Stimulated activated effector memory CD8-positive, alpha-beta T cell treated with anti-CD3 and anti-CD28 coated beads, Interleukin-12 subunit alpha, Interleukin-12 subunit beta, amount 100 ng/mL, for 72 hours (primary cell): ENCODE data around the gene TNFRSF4.

Source experiments
- ATAC-seq: fragments of 150-1000 bp; cut with Tn5 transposase; 2 replicates; pipeline ENCODE4 v1.10.0; 2021
- DNase-seq, 2 donors: peaks; one replicate each; pipeline ENCODE4 v3.0.0; 2021 to 2022; ENCODE audit warnings: low spot score in 2 of 2
- H3K27ac Mint-ChIP-seq: one replicate; pipeline ENCODE4 v1.8.0; 2022; ENCODE audit warnings: mild to moderate bottlenecking, mixed read lengths
- H3K36me3 Mint-ChIP-seq: one replicate; pipeline ENCODE4 v1.8.0; 2022; ENCODE audit warnings: mild to moderate bottlenecking, mixed read lengths
- H3K4me1 Mint-ChIP-seq: one replicate; pipeline ENCODE4 v1.8.0; 2022; ENCODE audit warnings: mixed read lengths
- H3K4me3 Mint-ChIP-seq: one replicate; pipeline ENCODE4 v1.8.0; 2022; ENCODE audit warnings: mild to moderate bottlenecking, mixed read lengths
- H3K9me3 Mint-ChIP-seq: one replicate; pipeline ENCODE4 v1.8.0; 2022; ENCODE audit warnings: mixed read lengths

TNFRSF4 gene

GRCh38 chr1:1169429-1170214 lies 44.3 kb downstream of the TNFRSF4 start:
- no peak for ATAC-seq
- H3K4me3 Mint-ChIP-seq, result no peak overlapping the region
- peaks cover 17% of the 10 kb centered on the region for H3K4me1 Mint-ChIP-seq
- no peak for DNase-seq
- no peaks in the 10 kb centered on the region for H3K9me3 Mint-ChIP-seq
- H3K27ac Mint-ChIP-seq, result no peak overlapping the region
- no peaks in the 10 kb centered on the region for H3K36me3 Mint-ChIP-seq

- no peak overlapping the region for H3K4me3 Mint-ChIP-seq
- H3K36me3 Mint-ChIP-seq, result no peaks in the 10 kb centered on the region
- DNase-seq, result no peak
- H3K4me1 Mint-ChIP-seq, result peaks cover 17% of the 10 kb centered on the region
- H3K27ac Mint-ChIP-seq, result no peak overlapping the region
- ATAC-seq, result no peak
- no peaks in the 10 kb centered on the region for H3K9me3 Mint-ChIP-seq
Observed at GRCh38 chr1:1168451-1169411, 45.2 kb downstream of the TNFRSF4 start.

GRCh38 chr1:1167841-1168450 lies 46.0 kb downstream of the TNFRSF4 start:
- ATAC-seq (no peak), DNase-seq (no peak)
- Mint-ChIP-seq H3K27ac (no peak overlapping the region), H3K4me3 (no peak overlapping the region), H3K4me1 (peaks cover 17% of the 10 kb centered on the region), H3K9me3 (no peaks in the 10 kb centered on the region), H3K36me3 (no peaks in the 10 kb centered on the region)

GRCh38 chr1:1167398-1167821 lies 46.5 kb downstream of the TNFRSF4 start:
- no peaks in the 10 kb centered on the region for H3K36me3 Mint-ChIP-seq
- no peak overlapping the region for H3K4me3 Mint-ChIP-seq
- no peak for DNase-seq
- no peaks in the 10 kb centered on the region for H3K9me3 Mint-ChIP-seq
- no peak for ATAC-seq
- H3K27ac Mint-ChIP-seq, result no peak overlapping the region
- peaks cover 17% of the 10 kb centered on the region for H3K4me1 Mint-ChIP-seq

- Mint-ChIP-seq H3K4me1 (peaks cover 11% of the 10 kb centered on the region), H3K36me3 (no peaks in the 10 kb centered on the region), H3K27ac (no peak overlapping the region), H3K9me3 (no peaks in the 10 kb centered on the region), H3K4me3 (no peak overlapping the region)
- no peak for DNase-seq
- ATAC-seq, result no peak
Observed at GRCh38 chr1:1166642-1167397, 47.1 kb downstream of the TNFRSF4 start.

GRCh38 chr1:1165900-1166421 lies 48.0 kb downstream of the TNFRSF4 start:
- ATAC-seq, result no peak
- H3K4me1 Mint-ChIP-seq, result peaks cover 10% of the 10 kb centered on the region
- no peak overlapping the region for H3K4me3 Mint-ChIP-seq
- DNase-seq, result no peak
- no peaks in the 10 kb centered on the region for H3K9me3 Mint-ChIP-seq
- H3K36me3 Mint-ChIP-seq, result no peaks in the 10 kb centered on the region
- peak overlapping the region; percentile 83 for H3K27ac Mint-ChIP-seq

DNA sequence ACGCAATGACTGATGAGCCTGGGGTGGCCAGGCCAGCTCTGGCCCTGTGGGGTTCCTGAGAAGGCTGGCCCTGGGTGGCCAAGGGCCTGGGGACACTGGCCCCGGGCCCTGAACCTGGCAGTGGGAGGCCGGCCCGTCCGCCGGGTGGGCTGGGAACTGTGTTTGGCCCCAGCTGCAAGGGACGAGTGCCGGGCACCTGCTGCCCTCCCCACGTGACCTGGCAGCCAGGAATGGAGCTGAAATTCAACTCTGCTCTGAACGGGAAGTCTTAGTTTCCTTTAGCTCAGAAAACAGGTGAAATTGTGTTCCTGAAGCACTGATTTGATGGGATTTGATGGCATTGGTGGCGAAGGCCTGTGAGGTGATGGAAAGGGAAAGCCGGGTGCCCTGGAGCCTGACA lies 48.5 kb downstream of the TNFRSF4 start:
- H3K27ac Mint-ChIP-seq, result peak overlapping the region; percentile 83
- ATAC-seq (no peak), DNase-seq (no peak)
- H3K36me3 Mint-ChIP-seq, result no peaks in the 10 kb centered on the region
- peaks cover 10% of the 10 kb centered on the region for H3K4me1 Mint-ChIP-seq
- no peaks in the 10 kb centered on the region for H3K9me3 Mint-ChIP-seq
- no peak overlapping the region for H3K4me3 Mint-ChIP-seq

DNA sequence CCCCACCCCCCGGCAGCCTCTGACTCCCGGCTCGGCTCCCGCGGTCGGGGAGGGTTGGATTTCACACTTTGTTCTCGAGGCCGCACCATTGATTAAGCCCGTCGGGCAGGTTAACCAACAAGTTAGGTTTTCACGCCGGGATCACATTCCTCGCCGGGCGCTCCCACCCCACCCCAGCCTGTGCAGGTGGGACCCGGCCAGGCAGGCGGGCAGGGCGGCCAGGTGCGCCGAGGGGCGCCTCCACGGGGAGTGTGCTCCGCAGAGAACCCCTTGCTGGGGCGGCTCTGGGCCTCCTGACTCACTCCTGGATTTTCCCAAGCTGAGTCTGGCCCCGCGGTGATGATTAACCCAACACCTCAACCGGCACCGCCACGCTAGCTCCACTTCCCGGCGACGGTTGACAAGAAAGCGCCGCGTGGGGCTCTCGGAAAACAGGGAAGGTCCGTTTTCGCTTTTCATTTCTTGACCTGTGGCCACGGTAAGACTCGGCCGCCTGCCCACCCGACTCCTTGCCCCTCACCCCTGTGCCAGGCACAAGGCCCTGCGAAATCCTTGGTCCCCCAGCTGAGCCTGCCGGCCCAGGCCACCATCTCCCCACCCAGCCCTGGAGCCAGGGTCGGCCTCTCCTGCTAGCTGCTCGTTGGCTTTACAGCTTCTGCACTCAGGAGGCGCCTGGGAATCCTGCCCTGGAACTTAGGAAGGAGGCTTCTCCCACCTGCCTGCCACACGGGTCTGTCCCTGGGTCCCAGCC lies 49.1 kb downstream of the TNFRSF4 start:
- Mint-ChIP-seq H3K9me3 (no peaks in the 10 kb centered on the region), H3K27ac (peak overlapping the region; percentile 83), H3K36me3 (no peaks in the 10 kb centered on the region), H3K4me3 (no peak overlapping the region), H3K4me1 (peaks cover 6% of the 10 kb centered on the region)
- no peak for DNase-seq
- no peak for ATAC-seq

DNA sequence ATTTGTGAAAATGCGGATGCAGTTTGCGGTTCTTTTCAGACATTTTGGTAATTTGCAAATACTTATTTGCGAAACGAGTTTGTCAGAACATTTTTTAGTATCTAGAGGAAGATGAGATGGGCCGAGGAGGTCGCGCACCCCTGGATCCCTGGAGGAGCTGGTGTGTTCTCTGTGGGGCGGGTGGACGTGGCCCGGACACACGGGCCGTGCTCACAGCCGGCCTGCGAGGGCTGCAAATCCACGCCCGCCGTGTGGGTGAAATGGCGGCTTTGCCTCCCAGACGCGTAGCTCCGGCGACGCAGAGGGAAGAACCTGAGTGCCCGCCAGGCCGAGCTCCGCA lies 49.6 kb downstream of the TNFRSF4 start:
- no peak for DNase-seq
- Mint-ChIP-seq H3K27ac (no peak overlapping the region), H3K9me3 (no peaks in the 10 kb centered on the region), H3K4me1 (peaks cover 5% of the 10 kb centered on the region), H3K36me3 (no peaks in the 10 kb centered on the region), H3K4me3 (no peak overlapping the region)
- no peak for ATAC-seq

- no peak for DNase-seq
- Mint-ChIP-seq H3K4me1 (peaks cover 5% of the 10 kb centered on the region), H3K9me3 (no peaks in the 10 kb centered on the region), H3K27ac (no peak overlapping the region), H3K4me3 (no peak overlapping the region), H3K36me3 (no peaks in the 10 kb centered on the region)
- ATAC-seq, result no peak
Observed at GRCh38 chr1:1163538-1164070, 50.3 kb downstream of the TNFRSF4 start.

DNA sequence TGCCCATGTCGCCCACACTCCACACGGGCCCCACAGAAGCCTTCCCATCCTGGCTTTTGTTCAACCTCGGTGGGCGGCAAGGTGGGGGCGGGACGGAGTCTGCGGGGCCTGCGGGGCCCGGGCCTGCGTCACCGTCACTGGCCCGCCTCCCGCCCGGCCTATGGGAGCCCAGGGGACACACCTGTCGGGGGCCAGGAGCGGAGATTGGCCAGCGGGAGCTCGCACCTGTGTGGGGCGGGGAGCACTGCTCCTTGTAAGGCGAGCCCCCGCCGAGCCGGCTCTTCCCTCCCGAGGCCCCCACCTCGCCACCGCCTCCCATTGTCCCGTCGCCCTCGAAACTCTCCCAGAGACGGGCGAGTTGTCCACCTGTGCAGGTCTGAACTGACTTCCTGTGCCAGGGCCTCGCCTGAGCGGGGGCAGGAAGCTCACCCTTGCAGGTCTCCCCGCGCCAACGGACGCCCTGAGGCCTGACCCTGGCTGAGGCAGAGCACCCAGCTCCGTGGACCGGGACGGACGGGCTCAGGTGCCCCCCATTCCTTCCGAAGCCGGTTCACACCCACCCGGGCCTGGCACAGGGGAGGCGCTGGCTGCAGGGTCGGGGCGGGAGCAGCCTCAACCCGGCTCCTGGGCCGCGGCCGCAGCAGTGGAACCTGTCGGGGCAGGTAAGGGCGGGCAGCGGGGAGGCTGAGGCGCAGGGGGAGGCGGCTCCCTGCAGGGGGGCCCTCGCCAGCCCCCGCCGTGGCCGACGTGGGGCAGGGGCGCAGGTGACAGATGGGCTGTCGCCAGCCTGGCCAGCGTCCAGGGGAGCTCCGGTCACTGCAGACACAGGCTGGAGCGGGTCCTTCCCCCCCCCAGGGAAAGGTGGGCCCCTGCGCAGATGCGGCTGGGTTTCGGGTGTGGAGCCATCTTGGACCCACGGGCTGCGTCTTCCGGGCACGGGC lies 51.1 kb downstream of the TNFRSF4 start:
- no peak for ATAC-seq
- Mint-ChIP-seq H3K4me1 (peaks cover 5% of the 10 kb centered on the region), H3K27ac (no peak overlapping the region), H3K9me3 (no peaks in the 10 kb centered on the region), H3K4me3 (no peak overlapping the region), H3K36me3 (no peaks in the 10 kb centered on the region)
- DNase-seq, result no peak

- Mint-ChIP-seq H3K4me3 (no peak overlapping the region), H3K4me1 (peaks cover 5% of the 10 kb centered on the region), H3K27ac (no peak overlapping the region), H3K36me3 (no peaks in the 10 kb centered on the region), H3K9me3 (no peaks in the 10 kb centered on the region)
- DNase-seq (no peak), ATAC-seq (no peak)
Observed at GRCh38 chr1:1161683-1162079, 52.3 kb downstream of the TNFRSF4 start.
